Gastroesophageal sphincter (tissue), 4 donors: ENCODE data around the gene CLSTN1. TPM values are rescaled to one million over a fixed set of nuclear protein-coding genes. Genes with fewer than 3 reads are reported as not detected.

Experiments
- ATAC-seq: fragments of 150-250 bp; one replicate; pipeline ENCODE4 v1.9.1; 2016; ENCODE audit warnings: mild to moderate bottlenecking, moderate library complexity
- H3K27ac ChIP-seq, 4 donors: fragments of 200-600 bp; sonication (generic) in 3 of 4; 1 replicate in 3 of 4; 2 replicates in 1 of 4; pipeline ENCODE4 v1.5.1; 2016 to 2019
- H3K27me3 ChIP-seq: fragments of 200-600 bp; sonication (generic); one replicate; pipeline ENCODE4 v1.5.1; 2019
- H3K36me3 ChIP-seq, 2 donors: fragments of 200-600 bp; sonication (generic); one replicate each; pipeline ENCODE4 v1.5.1; 2019; ENCODE audit warnings: control low read depth in 1 of 2
- H3K4me1 ChIP-seq, 3 donors: fragments of 200-600 bp; sonication (generic); 1 replicate in 2 of 3; 2 replicates in 1 of 3; pipeline ENCODE4 v1.5.1; 2016 to 2019; ENCODE audit warnings: control low read depth in 2 of 3
- H3K4me3 ChIP-seq, 2 donors: fragments of 200-600 bp; sonication (generic); one replicate each; pipeline ENCODE4 v1.5.1; 2019; ENCODE audit warnings: mild to moderate bottlenecking in 1 of 2, moderate library complexity in 1 of 2
- H3K9me3 ChIP-seq, 3 donors: fragments of 200-600 bp; sonication (generic); one replicate each; pipeline ENCODE4 v1.5.1; 2017 to 2019; ENCODE audit warnings: control low read depth in 2 of 3
- CTCF ChIP-seq, 4 experiments: fragments of 200-600 bp in 2 of 4; fragments of 450-650 bp in 2 of 4; sonication (generic) in 1 of 4; IDR thresholded peaks; one replicate each; pipeline ENCODE4 v1.5.1; 2017 to 2019; ENCODE audit warnings: antibody characterized with exemption in 4 of 4, mild to moderate bottlenecking in 2 of 4, moderate library complexity in 2 of 4
- EP300 ChIP-seq: sonication (generic); formaldehyde crosslinking; IDR thresholded peaks from one replicate; pipeline ENCODE4 v1.6.1; 2017; ENCODE audit warnings: antibody characterized with exemption, mild to moderate bottlenecking
- POLR2A ChIP-seq, 2 donors: fragments of 450-650 bp; IDR thresholded peaks; one replicate each; pipeline ENCODE4 v1.6.1; 2017; ENCODE audit warnings: antibody characterized with exemption in 2 of 2, mild to moderate bottlenecking in 2 of 2, moderate library complexity in 1 of 2
- POLR2AphosphoS5 ChIP-seq: sonication (generic); formaldehyde crosslinking; IDR thresholded peaks from one replicate; pipeline ENCODE4 v1.6.1; 2017; ENCODE audit warnings: antibody characterized with exemption
- WGBS, 2 donors: methylation state at CpG; one replicate each; pipeline ENCODE4 v1.1.5; 2018; ENCODE audit warnings: low coverage in 1 of 2; 5-methylcytosine and 5-hydroxymethylcytosine counted together
- total RNA-seq, 4 donors: library from RNA; depleted of rRNA; stranded (reverse); fragments of >200 nt; gene quantifications; one replicate each; pipeline ENCODE4 v1.1.0, GENCODE V29; 2016

The CLSTN1 gene
- total RNA-seq, 4 donors from 2014 or later: 45.1 to 95.4 (median 58.7) TPM

DNA sequence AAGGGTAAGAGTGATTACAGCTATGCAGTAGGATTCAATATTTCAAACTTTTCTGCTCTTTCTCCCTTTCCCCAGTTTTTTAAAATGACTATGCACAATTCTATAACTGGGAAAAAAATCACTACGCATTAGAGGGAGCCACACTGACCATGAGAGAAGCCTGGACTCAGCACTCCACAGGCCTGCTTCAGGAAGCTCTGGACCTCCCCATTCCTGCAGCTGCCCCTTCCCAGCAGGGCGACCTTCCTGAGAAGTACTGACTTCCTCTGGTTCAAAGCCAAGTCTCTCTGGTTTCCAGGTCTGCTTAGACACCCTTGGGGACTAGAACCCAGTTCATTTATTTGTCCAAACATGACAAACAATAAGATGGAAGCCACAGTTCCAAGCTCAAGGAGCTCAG is 42.0 kb upstream of the CLSTN1 start:
- TF ChIP-seq EP300: no peak
- no peak for TF ChIP-seq POLR2AphosphoS5
- no peak for TF ChIP-seq CTCF (IDR thresholded peaks at IDR 0.05)
- no peak for TF ChIP-seq POLR2A (IDR thresholded peaks at IDR 0.05)
- Histone ChIP-seq H3K27ac (no peak overlapping the region), H3K9me3 (no peaks in the 10 kb centered on the region), H3K36me3 (peaks cover 0 to 56% of the 10 kb centered on the region in 2 donors), H3K4me3 (no peak overlapping the region), H3K4me1 (peaks cover 0 to 7% (median 0%) of the 10 kb centered on the region in 3 donors), H3K27me3 (no peaks in the 10 kb centered on the region)
- WGBS, 2 donors: 58 to 96% methylated on average over 2 of the region's 2 CpGs
- no peak for ATAC-seq

- no peak for TF ChIP-seq POLR2AphosphoS5
- no peak for TF ChIP-seq POLR2A (IDR thresholded peaks at IDR 0.05)
- TF ChIP-seq CTCF (IDR thresholded peaks at IDR 0.05): no peak
- no peak for TF ChIP-seq EP300
- H3K4me1 ChIP-seq: peaks cover 0 to 7% (median 0%) of the 10 kb centered on the region in 3 donors
- WGBS, 2 donors: 67 to 93% methylated on average over 2 to 3 of the region's 10 CpGs
- no peak overlapping the region for H3K27ac ChIP-seq
- H3K4me3 ChIP-seq: no peak overlapping the region
- H3K36me3 ChIP-seq: peaks cover 0 to 53% of the 10 kb centered on the region in 2 donors
- no peak for ATAC-seq
- no peaks in the 10 kb centered on the region for H3K27me3 ChIP-seq
- H3K9me3 ChIP-seq: no peaks in the 10 kb centered on the region
These were observed 39.6 kb upstream of the CLSTN1 start for GRCh38 chr1:9863371-9863770.

GRCh38 chr1:9861360-9861759 is 37.6 kb upstream of the CLSTN1 start:
- H3K4me3 ChIP-seq: no peak overlapping the region
- H3K4me1 ChIP-seq: no peaks in the 10 kb centered on the region
- ATAC-seq: no peak
- WGBS, 2 donors: no CpG with 5 or more reads among the region's 8 CpGs
- H3K9me3 ChIP-seq: no peaks in the 10 kb centered on the region
- H3K36me3 ChIP-seq: peaks cover 0 to 54% of the 10 kb centered on the region in 2 donors
- no peak for TF ChIP-seq POLR2A (IDR thresholded peaks at IDR 0.05)
- no peak for TF ChIP-seq POLR2AphosphoS5
- no peak for TF ChIP-seq EP300
- TF ChIP-seq CTCF (IDR thresholded peaks at IDR 0.05): no peak
- H3K27ac ChIP-seq: no peak overlapping the region
- no peaks in the 10 kb centered on the region for H3K27me3 ChIP-seq

- peaks cover 0 to 50% of the 10 kb centered on the region in 2 donors for H3K36me3 ChIP-seq
- no peak for TF ChIP-seq POLR2A (IDR thresholded peaks at IDR 0.05)
- no peak for TF ChIP-seq POLR2AphosphoS5
- no peak for TF ChIP-seq CTCF (IDR thresholded peaks at IDR 0.05)
- TF ChIP-seq EP300: no peak
- 85% methylated on average over 4 of the region's 5 CpGs; no CpG with 5 or more reads in 1 of the 2 donors for WGBS, 2 donors
These were observed 37.1 kb upstream of the CLSTN1 start for GRCh38 chr1:9860887-9861286.

GRCh38 chr1:9859281-9860014 is 35.7 kb upstream of the CLSTN1 start:
- Histone ChIP-seq H3K36me3 (peaks cover 0 to 53% of the 10 kb centered on the region in 2 donors), H3K27me3 (no peaks in the 10 kb centered on the region), H3K9me3 (no peaks in the 10 kb centered on the region), H3K27ac (no peak overlapping the region), H3K4me1 (no peaks in the 10 kb centered on the region), H3K4me3 (no peak overlapping the region)
- TF ChIP-seq EP300 (no peak), POLR2AphosphoS5 (no peak), POLR2A (IDR thresholded peaks at IDR 0.05) (no peak), CTCF (IDR thresholded peaks at IDR 0.05) (no peak)
- ATAC-seq: no peak
- WGBS, 2 donors: 66 to 100% methylated on average over 1 to 4 of the region's 5 CpGs

More at GRCh38 chr1:9860887-9861286, 37.1 kb upstream of the CLSTN1 start:
- Histone ChIP-seq H3K9me3 (no peaks in the 10 kb centered on the region), H3K27ac (no peak overlapping the region), H3K4me3 (no peak overlapping the region), H3K27me3 (no peaks in the 10 kb centered on the region), H3K4me1 (no peaks in the 10 kb centered on the region)
- ATAC-seq: no peak
